IPS DF 6.9 (cell line): ENCODE data around the gene AVP.
"Not testable (repeated sequence)": the region's sequence is repeated elsewhere in the genome, so short reads cannot be mapped to it uniquely, and the experiment has no call there.

Source experiments
- DNase-seq: peaks from one replicate; pipeline ENCODE4 v3.0.0-alpha.2; 2013; ENCODE audit warnings: low read depth, low spot score
- H3K27ac ChIP-seq: one replicate; pipeline ENCODE4 v1.5.1; 2013; ENCODE audit warnings: low read length, control low read depth
- H3K27me3 ChIP-seq: 2 replicates; pipeline ENCODE4 v1.6.1; 2013; ENCODE audit warnings: mild to moderate bottlenecking, low read length; ENCODE audit not compliant: control insufficient read depth, insufficient read depth
- H3K36me3 ChIP-seq: 2 replicates; pipeline ENCODE4 v1.6.1; 2013; ENCODE audit warnings: low read length; ENCODE audit not compliant: control insufficient read depth, insufficient read depth
- H3K4me1 ChIP-seq: 2 replicates; pipeline ENCODE4 v1.6.1; 2013; ENCODE audit warnings: low read length; ENCODE audit not compliant: control insufficient read depth, insufficient read depth
- H3K4me3 ChIP-seq: 2 replicates; pipeline ENCODE4 v1.5.1; 2013; ENCODE audit warnings: mild to moderate bottlenecking, low read length
- H3K9me3 ChIP-seq: 2 replicates; pipeline ENCODE4 v1.6.1; 2013; ENCODE audit warnings: low read length, inconsistent platforms; ENCODE audit not compliant: control insufficient read depth, insufficient read depth
- WGBS: extraction: QIAGEN DNeasy Blood & Tissue Kit; methylation state at CpG from one replicate; pipeline ENCODE4 v1.1.7; 2013; ENCODE audit warnings: mixed read lengths, missing lambda C conversion rate; ENCODE audit not compliant: insufficient read length, insufficient coverage; 5-methylcytosine and 5-hydroxymethylcytosine counted together

Gene AVP, protein sequence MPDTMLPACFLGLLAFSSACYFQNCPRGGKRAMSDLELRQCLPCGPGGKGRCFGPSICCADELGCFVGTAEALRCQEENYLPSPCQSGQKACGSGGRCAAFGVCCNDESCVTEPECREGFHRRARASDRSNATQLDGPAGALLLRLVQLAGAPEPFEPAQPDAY

DNA sequence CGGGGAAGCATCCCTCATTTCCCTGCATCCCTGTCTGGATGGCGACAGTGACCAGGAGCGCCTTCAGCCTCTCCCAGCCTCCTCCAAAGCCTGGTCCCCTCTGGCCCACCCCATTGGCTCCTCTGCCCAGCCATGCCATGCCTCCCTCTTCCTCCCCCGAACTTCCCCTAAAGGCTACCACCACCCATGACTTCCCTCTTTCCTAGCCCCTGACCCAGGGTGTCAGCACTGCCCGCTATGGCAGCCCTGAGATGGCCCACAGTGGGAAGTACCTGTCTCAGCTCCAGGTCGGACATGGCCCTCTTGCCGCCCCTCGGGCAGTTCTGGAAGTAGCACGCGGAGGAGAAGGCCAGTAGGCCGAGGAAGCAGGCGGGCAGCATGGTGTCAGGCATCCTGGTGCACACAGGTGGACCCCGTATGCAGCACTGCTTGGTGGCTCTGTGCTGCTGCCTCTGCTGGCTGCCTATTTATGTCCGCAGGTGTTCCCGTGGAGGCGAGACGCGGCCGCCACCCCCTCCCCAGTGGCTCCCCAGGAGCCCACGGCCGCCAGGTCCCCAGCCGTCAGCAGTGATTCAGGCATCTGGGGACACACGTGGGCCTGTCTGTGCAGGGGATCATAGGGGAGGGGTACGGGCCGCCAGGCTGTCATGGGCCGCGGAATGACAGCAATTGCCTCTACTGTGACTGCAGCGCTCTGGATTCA is at the start of gene AVP:
TSS of gene AVP (minus strand) at position 442 of the 703 bp plus-strand sequence. CDS start at position 392, 50 bp downstream.
- Histone ChIP-seq H3K36me3 (no peaks in the 10 kb centered on the region; the same call in 1 of the 2 replicates), H3K27me3 (peaks cover 23% of the 10 kb centered on the region), H3K4me1 (peaks cover 7% of the 10 kb centered on the region), H3K9me3 (no peaks in the 10 kb centered on the region), H3K27ac (no peak within 1 kb of the TSS), H3K4me3 (no peak within 1 kb of the TSS)
- WGBS = no CpG with 5 or more reads among the region's 28 CpGs
- no peak for DNase-seq

DNA sequence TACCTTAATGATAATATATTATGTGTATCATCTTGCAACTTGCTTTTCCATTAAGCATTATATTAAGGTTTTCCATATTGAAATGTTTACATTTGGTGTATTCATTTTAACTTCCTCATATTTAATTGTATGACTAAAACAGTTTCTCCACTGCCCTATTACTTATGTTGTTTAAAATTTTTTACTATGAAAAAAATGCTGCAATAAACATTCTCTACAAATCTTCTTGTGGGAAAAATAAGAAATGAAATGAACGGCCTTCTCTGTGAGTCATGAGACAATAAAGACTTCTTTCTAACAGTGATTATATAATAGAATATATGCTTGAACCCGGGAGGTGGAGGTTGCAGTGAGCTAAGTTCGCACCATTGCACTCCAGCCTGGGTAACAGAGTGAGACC is 49.6 kb upstream of the AVP start:
- no peak overlapping the region for H3K4me3 ChIP-seq
- H3K4me1 ChIP-seq = no peaks in the 10 kb centered on the region
- H3K27me3 ChIP-seq = no peaks in the 10 kb centered on the region
- H3K36me3 ChIP-seq = no peaks in the 10 kb centered on the region
- no CpG with 5 or more reads among the region's 3 CpGs for WGBS
- H3K27ac ChIP-seq = no peak overlapping the region
- no peak for DNase-seq
- H3K9me3 ChIP-seq = no peaks in the 10 kb centered on the region

DNA sequence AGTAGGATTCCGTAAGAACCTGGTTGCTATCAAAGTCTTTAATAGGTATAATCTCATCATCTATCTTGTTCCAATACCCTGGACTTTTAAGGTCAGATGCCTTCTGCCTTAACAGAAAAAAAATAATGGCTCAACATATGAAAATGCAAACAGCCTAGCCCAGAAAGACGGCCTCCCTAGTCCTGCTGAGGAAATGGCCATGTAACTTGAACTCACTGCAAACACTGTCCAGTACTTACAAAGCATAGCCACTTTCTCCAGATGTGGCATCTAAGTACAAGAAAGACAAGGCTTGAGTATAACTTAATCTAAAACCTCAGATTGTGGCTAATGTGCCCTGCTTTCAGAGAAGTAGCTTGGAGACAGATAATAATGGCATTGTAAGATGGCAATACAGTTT is 48.6 kb upstream of the AVP start:
- DNase-seq = no peak
- no peaks in the 10 kb centered on the region for H3K27me3 ChIP-seq
- no peak overlapping the region for H3K27ac ChIP-seq
- H3K4me1 ChIP-seq = no peaks in the 10 kb centered on the region
- H3K9me3 ChIP-seq = no peaks in the 10 kb centered on the region
- H3K36me3 ChIP-seq = no peaks in the 10 kb centered on the region
- no peak overlapping the region for H3K4me3 ChIP-seq
- WGBS = no CpG with 5 or more reads among the region's 2 CpGs

DNA sequence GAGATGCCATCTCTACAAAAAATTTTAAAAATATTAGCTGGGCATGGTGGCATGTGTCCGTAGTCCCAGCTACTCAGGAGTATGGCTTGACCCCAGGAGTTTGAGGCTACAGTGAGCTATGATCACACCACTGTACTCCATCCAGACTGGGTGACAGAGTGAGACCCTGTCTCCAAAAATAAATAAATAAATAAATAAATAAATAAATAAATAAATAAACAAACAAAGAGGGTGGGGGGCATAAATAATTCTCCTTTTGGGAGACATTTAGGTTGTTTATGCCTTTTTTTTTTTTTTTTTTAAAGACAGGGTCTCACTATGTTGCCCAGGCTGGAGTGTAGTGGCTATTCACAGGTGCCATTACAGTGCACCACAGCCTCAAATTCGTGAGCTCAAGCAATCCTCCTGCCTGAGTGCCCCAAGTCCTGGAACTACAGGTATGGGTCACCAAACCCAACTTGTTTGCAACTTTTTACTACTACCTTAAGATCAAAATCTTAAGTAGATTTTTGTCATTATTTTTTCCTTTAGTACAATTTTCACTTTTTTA is 45.6 kb upstream of the AVP start:
- no peaks in the 10 kb centered on the region for H3K36me3 ChIP-seq
- no peak overlapping the region for H3K4me3 ChIP-seq
- WGBS = no CpG with 5 or more reads among the region's 2 CpGs
- H3K27me3 ChIP-seq = no peaks in the 10 kb centered on the region
- H3K4me1 ChIP-seq = no peaks in the 10 kb centered on the region
- no peak overlapping the region for H3K27ac ChIP-seq
- no peaks in the 10 kb centered on the region for H3K9me3 ChIP-seq
- DNase-seq = no peak

DNA sequence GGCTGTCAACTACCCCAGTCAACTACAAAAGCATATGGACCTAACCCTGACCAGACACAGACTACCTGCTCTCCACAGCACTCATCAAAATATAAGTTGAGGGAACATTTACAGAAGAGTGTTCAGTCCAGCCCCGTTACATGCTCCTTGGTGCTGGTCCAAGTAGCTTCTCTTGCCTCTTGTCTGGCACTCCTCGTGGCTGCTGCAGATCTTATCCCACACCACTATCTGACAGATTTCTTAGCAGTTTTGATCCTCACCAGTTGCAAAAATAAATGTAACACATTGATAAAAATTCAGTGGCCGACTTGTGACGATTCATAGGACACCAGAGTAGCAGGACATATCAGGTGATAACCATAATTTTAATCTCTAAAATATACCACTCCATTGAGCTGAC is 44.6 kb upstream of the AVP start:
- Histone ChIP-seq H3K9me3 (no peaks in the 10 kb centered on the region), H3K4me1 (no peaks in the 10 kb centered on the region), H3K27me3 (no peaks in the 10 kb centered on the region), H3K27ac (no peak overlapping the region), H3K4me3 (no peak overlapping the region), H3K36me3 (no peaks in the 10 kb centered on the region)
- no peak for DNase-seq
- WGBS = no CpG with 5 or more reads among the region's 4 CpGs

DNA sequence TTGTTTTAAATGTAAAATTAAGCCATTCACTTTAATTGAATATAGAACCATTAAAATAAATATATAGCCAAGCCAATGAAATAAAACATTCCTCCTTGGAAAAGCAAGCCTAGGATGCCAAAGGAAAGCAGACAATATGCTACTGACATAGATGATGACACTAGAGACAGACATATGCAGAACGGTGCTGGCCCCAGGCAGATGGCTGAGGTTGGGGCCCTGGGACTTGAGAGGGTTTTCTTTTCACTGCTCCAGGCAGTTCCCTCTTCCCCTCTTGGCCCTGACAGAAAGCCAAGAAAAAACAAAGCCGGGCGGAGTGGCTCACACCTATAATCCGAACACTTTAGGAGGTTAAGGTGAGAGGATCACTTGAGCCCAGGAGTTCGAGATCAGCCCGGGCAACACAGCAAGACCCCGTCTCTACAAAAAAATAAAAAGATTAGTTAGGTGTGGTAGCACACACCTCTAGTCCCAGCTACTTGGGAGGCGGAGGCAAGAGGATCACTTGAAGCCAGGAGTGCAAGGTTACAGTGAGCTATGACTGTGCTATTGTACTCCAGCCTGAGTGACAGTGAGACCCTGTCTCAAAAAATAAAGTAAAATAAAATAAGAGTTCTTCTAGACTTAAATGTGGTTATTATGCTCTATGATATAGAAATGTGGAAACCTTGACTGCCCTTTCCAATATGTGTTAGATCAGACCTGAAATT is 43.9 kb upstream of the AVP start:
- WGBS = no CpG with 5 or more reads among the region's 8 CpGs
- no peaks in the 10 kb centered on the region for H3K9me3 ChIP-seq
- no peaks in the 10 kb centered on the region for H3K4me1 ChIP-seq
- no peak for DNase-seq
- no peaks in the 10 kb centered on the region for H3K36me3 ChIP-seq
- H3K27ac ChIP-seq = no peak overlapping the region
- no peak overlapping the region for H3K4me3 ChIP-seq
- no peaks in the 10 kb centered on the region for H3K27me3 ChIP-seq

DNA sequence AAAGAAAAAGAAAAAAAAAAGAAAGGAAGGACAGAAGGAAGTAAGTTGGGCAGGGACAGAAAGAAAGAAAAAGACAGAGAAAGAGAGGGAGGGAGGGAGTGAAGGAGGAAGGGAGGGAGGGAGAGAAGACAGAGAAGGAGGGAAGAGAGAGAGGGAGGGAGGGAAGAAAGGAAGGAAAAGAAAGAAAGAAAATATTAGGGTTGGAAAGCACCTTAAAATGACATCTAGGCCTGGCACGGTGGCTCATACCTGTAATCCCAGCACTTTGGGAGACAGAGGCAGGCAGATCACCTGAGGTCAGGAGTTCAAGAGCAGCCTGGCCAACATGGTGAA is 42.0 kb upstream of the AVP start:
- no peaks in the 10 kb centered on the region for H3K9me3 ChIP-seq
- no peak overlapping the region for H3K27ac ChIP-seq
- H3K36me3 ChIP-seq = peaks cover 5% of the 10 kb centered on the region; the same call in 1 of the 2 replicates
- H3K4me1 ChIP-seq = no peaks in the 10 kb centered on the region
- H3K4me3 ChIP-seq = no peak overlapping the region
- no peaks in the 10 kb centered on the region for H3K27me3 ChIP-seq
- WGBS = no CpG with 5 or more reads among the region's 1 CpG
- no peak for DNase-seq

DNA sequence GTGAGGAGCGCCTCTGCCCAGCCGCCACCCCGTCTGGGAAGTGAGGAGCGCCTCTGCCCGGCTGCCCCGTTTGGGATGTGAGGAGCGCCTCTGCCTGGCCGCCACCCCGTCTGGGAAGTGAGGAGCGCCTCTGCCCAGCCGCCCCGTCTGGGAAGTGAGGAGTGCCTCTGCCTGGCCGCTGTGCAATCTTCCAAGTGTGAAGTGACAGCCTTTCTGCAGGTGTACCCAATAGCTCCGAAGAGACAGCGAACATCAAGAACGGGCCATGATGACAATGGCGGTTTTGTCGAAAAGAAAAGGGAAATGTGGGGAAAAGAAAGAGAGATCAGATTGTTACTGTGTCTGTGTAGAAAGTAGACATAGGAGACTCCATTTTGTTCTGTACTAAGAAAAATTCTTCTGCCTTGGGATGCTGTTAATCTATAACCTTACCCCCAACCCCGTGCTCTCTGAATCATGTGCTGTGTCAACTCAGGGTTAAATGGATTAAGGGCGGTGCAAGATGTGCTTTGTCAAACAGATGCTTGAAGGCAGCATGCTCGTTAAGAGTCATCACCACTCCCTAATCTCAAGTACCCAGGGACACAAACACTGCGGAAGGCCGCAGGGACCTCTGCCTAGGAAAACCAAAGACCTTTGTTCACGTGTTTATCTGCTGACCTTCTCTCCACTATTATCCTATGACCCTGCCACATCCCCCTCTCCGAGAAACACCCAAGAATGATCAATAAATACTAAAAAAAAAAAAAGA is 41.4 kb upstream of the AVP start:
- H3K9me3 ChIP-seq, H3K4me3 ChIP-seq, H3K36me3 ChIP-seq, H3K27ac ChIP-seq, DNase-seq, H3K4me1 ChIP-seq, H3K27me3 ChIP-seq: not testable (repeated sequence)
- no CpG with 5 or more reads among the region's 25 CpGs for WGBS

DNA sequence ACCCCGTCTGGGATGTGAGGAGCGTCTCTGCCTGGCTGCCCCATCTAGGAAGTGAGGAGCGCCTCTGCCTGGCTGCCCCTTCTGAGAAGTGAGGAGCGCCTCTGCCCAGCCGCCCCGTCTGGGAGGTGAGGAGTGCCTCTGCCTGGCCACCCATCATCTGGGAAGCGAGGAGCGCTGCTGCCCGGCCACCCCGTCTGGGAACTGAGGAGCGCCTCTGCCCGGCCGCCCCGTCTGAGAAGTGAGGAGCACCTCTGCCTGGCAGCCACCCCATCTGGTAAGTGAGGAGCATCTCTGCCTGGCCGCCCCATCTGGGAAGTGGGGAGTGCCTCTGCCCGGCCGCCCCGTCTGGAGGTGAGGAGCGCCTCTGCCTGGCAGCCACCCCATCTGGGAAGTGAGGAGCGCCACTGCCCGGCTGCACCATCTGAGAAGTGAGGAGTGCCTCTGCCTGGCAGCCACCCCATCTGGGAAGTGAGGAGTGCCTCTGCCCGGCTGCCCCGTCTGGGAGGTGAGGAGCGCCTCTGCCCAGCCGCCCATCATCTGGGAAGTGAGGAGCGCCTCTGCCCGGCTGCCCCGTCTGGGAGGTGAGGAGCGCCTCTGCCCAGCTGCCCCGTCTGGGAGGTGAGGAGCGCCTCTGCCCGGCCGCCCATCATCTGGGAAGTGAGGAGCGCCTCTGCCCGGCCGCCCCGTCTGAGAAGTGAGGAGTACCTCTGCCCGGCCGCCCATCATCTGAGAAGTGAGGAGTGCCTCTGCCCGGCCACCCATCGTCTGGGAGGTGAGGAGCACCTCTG is 40.4 kb upstream of the AVP start:
- DNase-seq, H3K36me3 ChIP-seq, H3K4me3 ChIP-seq, H3K4me1 ChIP-seq, H3K9me3 ChIP-seq, H3K27ac ChIP-seq, H3K27me3 ChIP-seq: not testable (repeated sequence)
- WGBS = no CpG with 5 or more reads among the region's 41 CpGs

DNA sequence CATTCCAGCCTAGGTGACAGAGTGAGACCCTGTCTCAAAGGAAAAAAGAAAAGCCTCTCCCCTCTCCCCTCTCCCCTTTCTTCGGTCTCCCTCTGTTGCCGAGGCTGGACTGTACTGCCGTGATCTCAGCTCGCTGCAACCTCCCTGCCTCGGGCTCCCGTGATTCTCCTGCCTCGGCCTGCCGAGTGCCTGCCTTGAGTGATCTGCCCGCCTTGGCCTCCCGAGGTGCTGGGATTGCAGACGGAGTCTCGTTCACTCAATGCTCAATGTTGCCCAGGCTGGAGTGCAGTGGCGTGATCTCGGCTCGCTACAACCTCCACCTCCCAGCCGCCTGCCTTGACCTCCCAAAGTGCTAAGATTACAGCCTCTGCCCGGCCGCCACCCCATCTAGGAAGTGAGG is 39.6 kb upstream of the AVP start:
- not testable (repeated sequence) for H3K4me1 ChIP-seq, H3K4me3 ChIP-seq

More for the DNA sequence above, 39.6 kb upstream of the AVP start:
- H3K36me3 ChIP-seq, DNase-seq, H3K9me3 ChIP-seq, H3K27me3 ChIP-seq, H3K27ac ChIP-seq: not testable (repeated sequence)
- WGBS = no CpG with 5 or more reads among the region's 18 CpGs
